K562 treated with DMSO at 1 percent for 12 hours (cell line): Measurements from ENCODE around the gene TMEM259. TPM values are rescaled to one million over a fixed set of nuclear protein-coding genes. Genes with fewer than 3 reads are reported as not detected.

Experiments used
- total RNA-seq: library from RNA; unstranded; fragments of 300-600 nt; gene quantifications from 2 replicates; pipeline ENCODE4 v1.2.3, GENCODE V29; 2022; ENCODE audit not compliant: insufficient read depth

Gene TMEM259
- 149 and 231 TPM in 2 replicates for total RNA-seq

DNA sequence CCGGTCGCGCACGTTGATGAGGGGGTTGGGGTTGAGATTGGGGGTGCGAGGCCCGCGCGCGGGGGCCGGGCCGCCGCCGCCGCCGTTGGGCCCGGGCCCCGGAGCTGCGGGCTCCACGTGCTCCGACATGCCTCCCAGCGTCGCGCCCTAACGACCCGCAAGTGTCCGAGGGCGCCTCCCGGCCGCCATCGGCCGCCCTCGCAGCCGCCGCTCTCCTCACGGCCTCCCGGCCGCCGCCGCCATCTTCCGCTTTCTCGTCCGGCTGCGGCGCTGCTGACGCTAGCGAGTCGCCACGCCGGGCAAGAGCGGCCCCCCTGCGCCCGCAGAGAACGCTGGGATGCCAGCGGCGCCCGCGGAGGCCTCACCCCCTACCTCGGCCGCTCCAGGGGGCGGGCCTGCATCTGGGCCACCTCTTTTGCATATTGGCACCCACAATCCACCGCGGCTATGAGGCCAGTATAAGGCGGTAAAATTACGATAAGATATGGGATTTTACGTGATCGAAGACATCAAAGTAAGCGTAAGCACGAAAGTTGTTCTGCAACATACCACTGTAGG, at the start of gene TMEM259:
TSS of gene TMEM259 (minus strand) at position 256 of the 558 bp plus-strand sequence. CDS start at position 129, 127 bp downstream.

DNA sequence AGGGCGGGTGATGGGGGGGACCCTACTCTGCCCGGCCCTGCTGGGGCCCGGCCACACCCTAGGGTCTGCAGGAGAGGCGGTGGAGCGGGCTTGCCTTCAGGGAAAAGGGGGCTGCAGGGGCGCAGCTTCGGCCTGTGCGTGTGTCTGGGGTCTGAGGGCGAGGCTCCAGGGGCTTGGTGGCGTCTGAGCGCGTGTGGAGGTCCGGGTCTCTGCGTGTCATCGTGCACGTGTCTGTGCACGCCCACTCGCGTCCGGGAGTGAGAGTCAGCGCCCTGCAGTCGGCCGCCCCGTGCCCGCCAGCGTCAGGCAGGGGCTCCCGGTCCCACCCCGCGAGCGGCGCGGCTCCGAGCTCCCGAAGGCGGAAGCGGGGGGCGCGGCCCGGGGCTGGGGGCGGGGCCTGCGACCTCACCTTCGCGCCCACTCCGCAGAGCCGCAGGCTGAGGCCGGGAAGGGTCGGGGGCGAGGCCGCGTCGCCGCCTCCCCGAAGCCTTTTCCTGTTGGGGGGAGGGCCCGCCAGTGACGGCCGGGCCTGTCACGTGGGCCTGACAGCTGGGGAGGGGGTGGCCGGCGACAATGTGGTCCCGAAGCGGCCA, 45.9 kb upstream of the TMEM259 start, which contains the start of gene ARHGAP45:
TSS of gene ARHGAP45 (plus strand) at position 420 of the 593 bp plus-strand sequence. CDS start 239 bp downstream, outside the sequence.

DNA sequence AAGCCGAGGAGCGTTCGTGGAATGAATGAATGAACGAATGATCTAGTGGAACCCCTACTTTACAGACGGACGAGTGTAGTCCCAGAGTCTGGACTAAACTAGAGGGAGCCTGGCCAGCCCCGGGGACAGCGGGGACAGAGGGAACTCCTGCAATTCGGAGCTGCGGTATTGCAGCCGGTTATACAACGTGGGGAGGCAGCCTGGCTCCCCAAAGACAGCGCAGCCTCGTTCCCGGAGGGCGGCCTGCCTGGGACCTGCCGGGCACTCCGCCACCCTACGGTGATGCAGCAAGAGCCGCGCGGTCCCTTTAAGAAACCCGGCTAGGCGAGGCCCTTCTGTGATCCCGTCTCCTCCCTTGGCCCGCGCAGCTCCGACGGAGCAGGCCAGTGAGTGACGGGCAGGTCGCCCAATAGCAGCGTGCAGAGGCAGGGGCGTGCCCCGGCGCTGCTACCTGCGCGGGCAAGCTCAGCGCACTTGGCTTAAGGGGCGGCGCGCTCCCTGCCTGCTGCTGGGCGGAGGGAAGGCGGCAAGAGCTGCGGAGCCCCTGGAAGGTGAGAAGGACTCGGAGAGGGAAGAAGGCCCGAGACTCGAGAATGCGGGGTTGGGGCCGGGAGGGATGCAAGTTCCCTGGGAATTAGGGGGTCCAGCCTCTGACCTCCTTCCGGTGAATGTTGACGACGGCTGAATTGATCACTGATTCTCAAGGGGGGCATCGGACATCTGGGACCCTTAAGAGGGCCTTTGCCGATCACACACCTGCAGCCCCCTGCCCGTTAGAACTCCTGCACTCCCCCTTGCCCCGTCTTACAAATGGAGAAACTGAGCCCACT, 18.9 kb upstream of the TMEM259 start, which contains the start of gene ABCA7:
TSS of gene ABCA7 (plus strand) at position 462 of the 830 bp plus-strand sequence. CDS start 1,255 bp downstream, outside the sequence.

DNA sequence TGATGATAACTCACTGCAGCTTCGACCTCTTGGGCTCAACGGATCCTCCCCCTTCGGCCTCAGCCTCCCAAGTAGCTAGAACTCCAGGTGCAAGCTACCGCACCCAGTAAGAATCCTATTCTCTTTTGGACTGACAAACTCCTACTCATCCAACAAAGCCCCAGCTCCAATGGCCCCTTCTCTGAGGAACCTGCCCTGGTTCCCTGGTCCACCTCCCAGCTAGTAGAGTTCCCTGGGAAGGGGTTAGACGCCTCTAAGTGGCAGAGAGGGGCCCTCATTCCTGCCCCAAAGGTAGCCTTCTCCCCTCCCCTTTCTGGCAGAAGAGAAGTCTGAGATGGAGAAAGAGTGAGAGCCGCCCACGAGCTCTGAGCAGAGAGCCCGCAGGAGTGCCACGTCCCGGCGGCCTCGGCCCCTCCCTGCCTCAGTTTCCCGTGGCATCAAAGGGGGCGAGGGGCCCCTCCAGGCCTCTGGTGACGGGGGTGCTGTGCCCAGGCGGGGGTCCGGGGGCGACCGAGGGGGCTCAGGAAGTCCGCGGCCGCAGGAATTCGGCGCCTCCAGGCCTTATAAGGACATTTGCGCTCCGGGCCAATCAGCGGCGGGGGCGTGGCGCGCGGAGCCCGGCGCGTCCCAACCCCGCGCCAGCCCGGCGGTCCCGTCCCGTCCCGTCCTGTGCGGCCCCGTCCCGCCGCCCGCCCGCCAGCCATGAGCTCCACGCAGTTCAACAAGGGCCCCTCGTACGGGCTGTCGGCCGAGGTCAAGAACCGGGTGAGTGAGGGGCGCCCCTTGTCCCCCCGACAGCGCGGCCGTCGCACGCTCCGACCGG, 5.2 kb upstream of the TMEM259 start, which contains the start of gene CNN2:
TSS of gene CNN2 (plus strand) at position 649 of the 823 bp plus-strand sequence. CDS start at position 703, 54 bp downstream.

DNA sequence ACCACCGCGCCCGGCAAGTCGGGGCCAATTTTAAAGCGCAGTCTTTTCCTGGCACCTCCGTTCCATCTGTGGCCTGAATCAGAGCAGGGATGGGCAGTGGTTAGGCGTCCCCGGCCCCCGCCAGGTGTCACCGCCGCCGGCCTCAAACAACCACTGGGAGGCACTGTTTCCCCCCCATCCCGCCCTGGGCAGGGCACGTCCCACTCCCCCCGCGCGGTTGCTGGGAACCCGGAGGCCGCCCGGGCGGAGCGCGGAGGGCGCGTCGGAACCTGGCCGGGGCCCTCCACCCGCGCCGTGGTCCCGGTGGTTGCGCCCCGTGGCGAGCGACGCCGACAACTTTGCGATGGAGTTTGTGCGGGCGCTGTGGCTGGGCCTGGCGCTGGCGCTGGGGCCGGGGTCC, 20.8 kb downstream of the TMEM259 start, which contains the start of gene GRIN3B:
TSS of gene GRIN3B (plus strand) at position 325 of the 400 bp plus-strand sequence. CDS start at position 344, 19 bp downstream.

DNA sequence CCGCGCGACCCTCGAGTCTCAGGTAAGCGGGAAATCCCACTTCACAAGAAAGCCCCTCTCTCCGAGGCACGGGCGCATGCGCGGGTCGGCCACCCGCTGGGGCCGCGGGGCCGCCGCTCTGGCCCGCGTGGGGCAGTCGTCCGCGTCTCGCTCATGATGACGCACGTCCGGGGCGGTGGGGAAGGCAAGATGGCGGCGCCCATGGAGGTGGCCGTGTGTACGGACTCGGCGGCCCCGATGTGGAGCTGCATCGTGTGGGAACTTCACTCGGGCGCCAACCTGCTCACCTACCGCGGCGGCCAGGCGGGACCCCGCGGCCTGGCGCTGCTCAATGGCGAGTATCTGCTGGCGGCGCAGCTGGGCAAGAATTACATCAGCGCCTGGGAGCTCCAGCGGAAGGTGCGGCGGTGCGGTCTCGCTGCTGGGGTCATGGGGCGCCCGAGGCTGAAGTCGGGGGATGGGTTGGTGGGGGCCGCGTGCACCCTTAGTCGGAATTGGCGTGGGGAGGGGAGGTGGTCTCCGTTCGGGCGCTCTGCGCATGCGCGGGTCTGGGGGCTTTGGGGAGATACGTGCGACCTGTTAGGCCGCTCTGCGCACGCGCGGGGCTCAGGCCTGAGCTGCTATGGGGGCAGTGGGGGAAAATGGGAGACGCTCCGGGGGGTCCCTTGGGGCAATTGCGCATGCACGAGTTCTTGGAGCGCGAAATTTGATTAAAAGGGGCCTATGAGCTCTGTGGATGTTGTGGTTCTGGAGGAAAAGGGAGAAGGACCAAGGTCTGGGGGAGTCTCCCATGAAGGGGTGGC, 36.6 kb downstream of the TMEM259 start, which contains the start of gene WDR18:
TSS of gene WDR18 (plus strand) at position 181 of the 803 bp plus-strand sequence. CDS start at position 190, 9 bp downstream.

Other genes starting within 250 kb of the TMEM259 start
- 169 and 333 TPM in 2 replicates for gene PTBP1, start 223.7 kb downstream of the TMEM259 start, total RNA-seq
- gene PLPPR3, start 199.2 kb downstream of the TMEM259 start, total RNA-seq = 24.0 and 30.0 TPM in 2 replicates
- 0.39 and 2.1 TPM in 2 replicates for gene AZU1, start 193.3 kb downstream of the TMEM259 start, total RNA-seq
- gene PRTN3, start 180.1 kb downstream of the TMEM259 start, total RNA-seq = not detected in 2 replicates
- gene ELANE, start 168.8 kb downstream of the TMEM259 start, total RNA-seq = not detected in 2 replicates
- 28.7 and 52.0 TPM in 2 replicates for gene CFD, start 161.5 kb downstream of the TMEM259 start, total RNA-seq
- gene MED16, start 127.9 kb downstream of the TMEM259 start, total RNA-seq = 32.2 and 39.5 TPM in 2 replicates
- not detected in 2 replicates for gene RNU6-9, start 127.6 kb downstream of the TMEM259 start, total RNA-seq
- 136 and 158 TPM in 2 replicates for gene R3HDM4, start 107.9 kb downstream of the TMEM259 start, total RNA-seq
- gene KISS1R, start 103.8 kb downstream of the TMEM259 start, total RNA-seq = 2.2 and 4.1 TPM in 2 replicates
- gene ARID3A, start 95.1 kb downstream of the TMEM259 start, total RNA-seq = 36.2 and 75.8 TPM in 2 replicates
- 49.7 and 59.6 TPM in 2 replicates for gene WDR18, start 36.8 kb downstream of the TMEM259 start, total RNA-seq
- 0.59 TPM in 1 of 2 replicates, not detected in the other for gene GRIN3B, start 20.7 kb downstream of the TMEM259 start, total RNA-seq
- gene RNU6-2, start 399 bp upstream of the TMEM259 start, total RNA-seq = not detected in 2 replicates
- 72.3 and 126 TPM in 2 replicates for gene CNN2, start 5.5 kb upstream of the TMEM259 start, total RNA-seq
- gene ABCA7, start 19.0 kb upstream of the TMEM259 start, total RNA-seq = 33.8 and 70.2 TPM in 2 replicates
- 12.9 and 15.4 TPM in 2 replicates for gene ARHGAP45, start 46.0 kb upstream of the TMEM259 start, total RNA-seq
- gene POLR2E, start 74.3 kb upstream of the TMEM259 start, total RNA-seq = 194 and 270 TPM in 2 replicates
- 819 and 1,195 TPM in 2 replicates for gene GPX4, start 82.9 kb upstream of the TMEM259 start, total RNA-seq
- gene SBNO2, start 153.1 kb upstream of the TMEM259 start, total RNA-seq = 23.7 and 35.0 TPM in 2 replicates
- gene STK11, start 184.7 kb upstream of the TMEM259 start, total RNA-seq = 110 and 120 TPM in 2 replicates
- 5.0 and 7.4 TPM in 2 replicates for gene CBARP, start 216.9 kb upstream of the TMEM259 start, total RNA-seq
- 293 and 447 TPM in 2 replicates for gene ATP5F1D, start 220.6 kb upstream of the TMEM259 start, total RNA-seq
- 28.3 and 68.2 TPM in 2 replicates for gene MIDN, start 227.5 kb upstream of the TMEM259 start, total RNA-seq
- 119 and 138 TPM in 2 replicates for gene CIRBP, start 248.2 kb upstream of the TMEM259 start, total RNA-seq